SK-N-SH treated with all-trans-retinoic acid at 6 μM for 48 hours (cell line): Measurements from ENCODE around the gene CUBN.

Source experiments
- ATAC-seq: fragments of 200-7000 bp; cut with Tn5 transposase; 3 replicates; pipeline ENCODE4 v1.9.1; 2020; ENCODE audit warnings: mild to moderate bottlenecking, moderate library complexity
- ARNTL ChIP-seq: fragments of 450-650 bp; formaldehyde crosslinking; IDR thresholded peaks from 2 replicates; pipeline ENCODE4 v1.5.0; 2020; ENCODE audit warnings: low read depth, mild to moderate bottlenecking, moderate library complexity, borderline replicate concordance
- BACH2 ChIP-seq: fragments of 250-450 bp; sonication (Bioruptor Pico); IDR thresholded peaks from 2 replicates; pipeline ENCODE4 v1.9.0; 2021; ENCODE audit warnings: mild to moderate bottlenecking, borderline replicate concordance
- CREB5 ChIP-seq: fragments of 250-450 bp; sonication (Bioruptor Pico); IDR thresholded peaks from 2 replicates; pipeline ENCODE4 v1.5.1; 2020; ENCODE audit warnings: low read depth, mild to moderate bottlenecking, moderate library complexity
- CSRNP3 ChIP-seq: fragments of 250-450 bp; sonication (Bioruptor Pico); IDR thresholded peaks from 2 replicates; pipeline ENCODE4 v1.5.1; 2021; ENCODE audit warnings: mild to moderate bottlenecking, moderate library complexity
- ESRRG ChIP-seq: fragments of 250-450 bp; sonication (Bioruptor Pico); IDR thresholded peaks from 2 replicates; pipeline ENCODE4 v1.6.1; 2021; ENCODE audit warnings: mild to moderate bottlenecking
- GLIS3 ChIP-seq: fragments of 250-450 bp; sonication (Bioruptor Pico); IDR thresholded peaks from 2 replicates; pipeline ENCODE4 v1.5.0; 2020; ENCODE audit warnings: mild to moderate bottlenecking, moderate library complexity
- ISL1 ChIP-seq: fragments of 250-450 bp; sonication (Bioruptor Pico); IDR thresholded peaks from 2 replicates; pipeline ENCODE4 v2.1.2; 2022; ENCODE audit warnings: mild to moderate bottlenecking, moderate library complexity
- PATZ1 ChIP-seq: fragments of 250-450 bp; sonication (Bioruptor Pico); IDR thresholded peaks from 2 replicates; pipeline ENCODE4 v1.8.0; 2020; ENCODE audit warnings: mild to moderate bottlenecking, moderate library complexity, borderline replicate concordance
- PPARA ChIP-seq: fragments of 250-450 bp; sonication (Bioruptor Pico); IDR thresholded peaks from 2 replicates; pipeline ENCODE4 v1.5.0; 2020; ENCODE audit warnings: mild to moderate bottlenecking, borderline replicate concordance
- RARB ChIP-seq: fragments of 250-450 bp; sonication (Bioruptor Pico); IDR thresholded peaks from 2 replicates; pipeline ENCODE4 v1.8.0; 2021; ENCODE audit warnings: mild to moderate bottlenecking, moderate library complexity
- SNAI2 ChIP-seq: fragments of 250-450 bp; sonication (Bioruptor Pico); IDR thresholded peaks from 2 replicates; pipeline ENCODE4 v1.5.0; 2020; ENCODE audit warnings: mild to moderate bottlenecking, moderate library complexity
- TCF4 ChIP-seq: fragments of 250-450 bp; sonication (Bioruptor Pico); IDR thresholded peaks from 2 replicates; pipeline ENCODE4 v1.8.0; 2021; ENCODE audit warnings: mild to moderate bottlenecking, moderate library complexity, borderline replicate concordance
- TOX ChIP-seq: fragments of 250-450 bp; sonication (Bioruptor Pico); IDR thresholded peaks from 2 replicates; pipeline ENCODE4 v1.8.0; 2021; ENCODE audit warnings: mild to moderate bottlenecking, moderate library complexity, borderline replicate concordance
- ZC3H10 ChIP-seq: fragments of 250-450 bp; sonication (Bioruptor Pico); IDR thresholded peaks from 2 replicates; pipeline ENCODE4 v1.5.1; 2021; ENCODE audit warnings: mild to moderate bottlenecking, moderate library complexity
- ZFP3 ChIP-seq: fragments of 250-450 bp; sonication (Bioruptor Pico); IDR thresholded peaks from 2 replicates; pipeline ENCODE4 v1.5.0; 2020; ENCODE audit warnings: mild to moderate bottlenecking, moderate library complexity
- ZFP30 ChIP-seq: fragments of 450-650 bp; formaldehyde crosslinking; IDR thresholded peaks from 2 replicates; pipeline ENCODE4 v1.5.0; 2022; ENCODE audit warnings: mild to moderate bottlenecking, moderate library complexity
- ZNF565 ChIP-seq: fragments of 450-650 bp; formaldehyde crosslinking; conservative IDR thresholded peaks from 2 replicates; pipeline ENCODE4 v1.5.0; 2020; ENCODE audit warnings: low read depth, mild to moderate bottlenecking, moderate library complexity
- ZNF70 ChIP-seq: fragments of 450-650 bp; formaldehyde crosslinking; IDR thresholded peaks from 2 replicates; pipeline ENCODE4 v1.5.0; 2020; ENCODE audit warnings: mild to moderate bottlenecking, moderate library complexity
- ZNF8 ChIP-seq: fragments of 450-650 bp; formaldehyde crosslinking; IDR thresholded peaks from 2 replicates; pipeline ENCODE4 v1.5.0; 2020; ENCODE audit warnings: mild to moderate bottlenecking, moderate library complexity
- TF ChIP-seq, protein P1 (sequence below): fragments of 250-450 bp; sonication (Bioruptor Pico); IDR thresholded peaks from 2 replicates; pipeline ENCODE4 v1.5.0; 2020; ENCODE audit warnings: mild to moderate bottlenecking, moderate library complexity
- TF ChIP-seq, protein P2 (sequence below): fragments of 250-450 bp; sonication (Bioruptor Pico); IDR thresholded peaks from 2 replicates; pipeline ENCODE4 v1.8.0; 2021; ENCODE audit warnings: low read depth, mild to moderate bottlenecking, moderate library complexity, borderline replicate concordance

The CUBN gene

DNA sequence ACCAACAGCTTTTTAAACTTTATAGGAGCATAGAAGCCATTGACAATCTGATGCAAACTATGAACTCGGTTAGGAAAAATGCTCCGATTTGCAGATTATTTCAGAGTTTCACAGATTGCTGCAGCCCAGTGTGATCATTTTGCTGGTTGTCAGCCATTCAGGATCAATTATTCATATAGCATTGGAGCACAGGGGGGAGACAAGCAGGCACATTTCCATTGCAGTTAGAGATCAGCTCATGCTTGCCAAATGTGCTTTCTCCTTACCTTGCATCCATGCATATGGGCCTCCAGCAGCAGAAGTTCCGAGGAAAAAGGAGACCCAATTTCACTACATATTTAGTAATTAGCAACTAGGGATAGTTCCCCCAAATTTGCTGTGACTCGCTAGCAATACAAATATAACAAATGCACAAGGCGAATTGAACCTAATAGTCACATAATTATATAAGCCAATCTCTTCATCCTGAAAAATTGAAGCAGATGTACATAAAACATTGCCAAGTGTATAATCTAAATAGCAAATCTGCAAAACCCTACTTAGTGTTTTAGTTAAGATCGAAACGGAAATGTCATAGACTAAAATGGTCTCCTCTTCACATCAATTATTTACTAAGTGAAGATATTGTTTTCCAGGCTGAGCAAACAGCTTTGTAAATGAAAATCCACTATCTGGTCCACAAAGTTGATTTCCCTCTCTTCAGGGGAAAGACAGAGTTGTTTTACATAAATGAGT is 262.9 kb downstream of the CUBN start:
- TF ChIP-seq ZNF70 (CRISPR knock-in tag) (0 out of 2 replicates have a peak, but pooled peaks have one; percentile 16), TCF4 (CRISPR knock-in tag) (peak; percentile 72; the same call in 1 of the 2 replicates), GLIS3 (CRISPR knock-in tag) (no peak), ZNF8 (CRISPR knock-in tag) (no peak), ZNF565 (CRISPR knock-in tag) (0 out of 2 replicates have a peak, but pooled peaks have one; percentile 14), BACH2 (CRISPR knock-in tag) (no peak), ISL1 (CRISPR knock-in tag) (peak; percentile 82), ESRRG (CRISPR knock-in tag) (0 out of 2 replicates have a peak, but pooled peaks have one; percentile 11), ZC3H10 (CRISPR knock-in tag) (no peak), ARNTL (CRISPR knock-in tag) (no peak), TOX (CRISPR knock-in tag) (no peak), CREB5 (CRISPR knock-in tag) (no peak)
- TF ChIP-seq, protein P1, sequence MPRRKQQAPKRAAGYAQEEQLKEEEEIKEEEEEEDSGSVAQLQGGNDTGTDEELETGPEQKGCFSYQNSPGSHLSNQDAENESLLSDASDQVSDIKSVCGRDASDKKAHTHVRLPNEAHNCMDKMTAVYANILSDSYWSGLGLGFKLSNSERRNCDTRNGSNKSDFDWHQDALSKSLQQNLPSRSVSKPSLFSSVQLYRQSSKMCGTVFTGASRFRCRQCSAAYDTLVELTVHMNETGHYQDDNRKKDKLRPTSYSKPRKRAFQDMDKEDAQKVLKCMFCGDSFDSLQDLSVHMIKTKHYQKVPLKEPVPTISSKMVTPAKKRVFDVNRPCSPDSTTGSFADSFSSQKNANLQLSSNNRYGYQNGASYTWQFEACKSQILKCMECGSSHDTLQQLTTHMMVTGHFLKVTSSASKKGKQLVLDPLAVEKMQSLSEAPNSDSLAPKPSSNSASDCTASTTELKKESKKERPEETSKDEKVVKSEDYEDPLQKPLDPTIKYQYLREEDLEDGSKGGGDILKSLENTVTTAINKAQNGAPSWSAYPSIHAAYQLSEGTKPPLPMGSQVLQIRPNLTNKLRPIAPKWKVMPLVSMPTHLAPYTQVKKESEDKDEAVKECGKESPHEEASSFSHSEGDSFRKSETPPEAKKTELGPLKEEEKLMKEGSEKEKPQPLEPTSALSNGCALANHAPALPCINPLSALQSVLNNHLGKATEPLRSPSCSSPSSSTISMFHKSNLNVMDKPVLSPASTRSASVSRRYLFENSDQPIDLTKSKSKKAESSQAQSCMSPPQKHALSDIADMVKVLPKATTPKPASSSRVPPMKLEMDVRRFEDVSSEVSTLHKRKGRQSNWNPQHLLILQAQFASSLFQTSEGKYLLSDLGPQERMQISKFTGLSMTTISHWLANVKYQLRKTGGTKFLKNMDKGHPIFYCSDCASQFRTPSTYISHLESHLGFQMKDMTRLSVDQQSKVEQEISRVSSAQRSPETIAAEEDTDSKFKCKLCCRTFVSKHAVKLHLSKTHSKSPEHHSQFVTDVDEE: peak; percentile 54; the same call in 1 of the 2 replicates
- peak; percentile 47 for ATAC-seq

GRCh38 chr10:16865766-16866165 is 263.8 kb downstream of the CUBN start:
- ATAC-seq: no peak
- TF ChIP-seq ISL1 (CRISPR knock-in tag) (no peak), TCF4 (CRISPR knock-in tag) (no peak), ZNF70 (CRISPR knock-in tag) (no peak), PATZ1 (no peak), ZFP3 (CRISPR knock-in tag) (no peak), ZFP30 (CRISPR knock-in tag) (no peak), ARNTL (CRISPR knock-in tag) (no peak), GLIS3 (CRISPR knock-in tag) (no peak), RARB (CRISPR knock-in tag) (no peak), ZNF8 (CRISPR knock-in tag) (no peak), ZNF565 (CRISPR knock-in tag) (no peak), ZC3H10 (CRISPR knock-in tag) (no peak), TOX (CRISPR knock-in tag) (no peak), BACH2 (CRISPR knock-in tag) (no peak), SNAI2 (CRISPR knock-in tag) (no peak), CSRNP3 (CRISPR knock-in tag) (no peak), CREB5 (CRISPR knock-in tag) (no peak), PPARA (CRISPR knock-in tag) (no peak)
- TF ChIP-seq, protein P2, sequence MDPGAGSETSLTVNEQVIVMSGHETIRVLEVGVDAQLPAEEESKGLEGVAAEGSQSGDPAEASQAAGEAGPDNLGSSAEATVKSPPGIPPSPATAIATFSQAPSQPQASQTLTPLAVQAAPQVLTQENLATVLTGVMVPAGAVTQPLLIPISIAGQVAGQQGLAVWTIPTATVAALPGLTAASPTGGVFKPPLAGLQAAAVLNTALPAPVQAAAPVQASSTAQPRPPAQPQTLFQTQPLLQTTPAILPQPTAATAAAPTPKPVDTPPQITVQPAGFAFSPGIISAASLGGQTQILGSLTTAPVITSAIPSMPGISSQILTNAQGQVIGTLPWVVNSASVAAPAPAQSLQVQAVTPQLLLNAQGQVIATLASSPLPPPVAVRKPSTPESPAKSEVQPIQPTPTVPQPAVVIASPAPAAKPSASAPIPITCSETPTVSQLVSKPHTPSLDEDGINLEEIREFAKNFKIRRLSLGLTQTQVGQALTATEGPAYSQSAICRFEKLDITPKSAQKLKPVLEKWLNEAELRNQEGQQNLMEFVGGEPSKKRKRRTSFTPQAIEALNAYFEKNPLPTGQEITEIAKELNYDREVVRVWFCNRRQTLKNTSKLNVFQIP (CRISPR knock-in tag): no peak
- TF ChIP-seq, protein P1: no peak
